Measurements from ENCODE around the gene OR8K3. TPM values are rescaled to one million over a fixed set of nuclear protein-coding genes. Genes with fewer than 3 reads are reported as not detected.

OR8K3 gene
- total and polyA plus RNA-seq, 10 of the 15 experiments (the other 5 are each of a cell fraction or from before 2014, with no cell fraction given) = not detected

GRCh38 chr11:56307836-56308235, 7.1 kb upstream of the OR8K3 start (continued):
- no peak for TF ChIP-seq TCF12 (IDR thresholded peaks at IDR 0.05; ENCODE audit: low read depth, low read length)
- TF ChIP-seq REST (IDR thresholded peaks at IDR 0.05; ENCODE audit: low read depth, low read length) = no peak
- TF ChIP-seq ZBTB4 (CRISPR knock-in tag; IDR thresholded peaks at IDR 0.05) = no peak
- TF ChIP-seq NR2C2 (IDR thresholded peaks at IDR 0.05; ENCODE audit: borderline replicate concordance, control insufficient read depth, insufficient read length, low read depth) = no peak

GRCh38 chr11:56331861-56332491, 17.0 kb downstream of the OR8K3 start:
- Histone ChIP-seq H3K27ac (ENCODE audit: control insufficient read depth, insufficient read depth) (no peak overlapping the region), H3K27me3 (replicated peaks in 1 of 2; ENCODE audit: control insufficient read depth in 2 of 2, insufficient read depth in 2 of 2, low read length in 1 of 2) (no peaks in the 10 kb centered on the region), H3K9ac (ENCODE audit: control insufficient read depth, insufficient read depth, low read length) (no peak overlapping the region), H3K79me2 (ENCODE audit: control insufficient read depth, insufficient read depth, low read length) (no peaks in the 10 kb centered on the region), H4K20me1 (ENCODE audit: control insufficient read depth, insufficient read depth) (no peaks in the 10 kb centered on the region), H3K4me2 (ENCODE audit: control insufficient read depth, insufficient read depth) (no peak overlapping the region), H3K9me3 (replicated peaks; ENCODE audit: control insufficient read depth, insufficient read depth, low read length) (no peaks in the 10 kb centered on the region), H2AFZ (ENCODE audit: control insufficient read depth, low read depth, low read length) (no peak overlapping the region), H3K36me3 (ENCODE audit: control insufficient read depth in 2 of 2, insufficient read depth in 2 of 2, low read length in 1 of 2) (no peaks in the 10 kb centered on the region), H3K4me1 (ENCODE audit: control insufficient read depth, insufficient read depth, low read length) (no peaks in the 10 kb centered on the region), H3K4me3 (no peak overlapping the region)
- TF ChIP-seq ELK1 (IDR thresholded peaks at IDR 0.05; ENCODE audit: low read depth, low read length) (no peak), ZBED1 (IDR thresholded peaks at IDR 0.05; ENCODE audit: borderline replicate concordance) (no peak)
- WGBS (ENCODE audit: insufficient coverage, insufficient replicate concordance, low lambda C conversion rate, missing lambda C conversion rate) = 56% methylated on average over 15 of the region's 34 CpGs
- ATAC-seq (no peak), FAIRE-seq (no peak), DNase-seq (ENCODE audit: low read depth, low spot score) (no peak)
- intact Hi-C loops (cut with micrococcal nuclease; ENCODE audit: unreplicated experiment) = no loop called here
- POLR2A ChIA-PET = no interaction called here
- in situ Hi-C loops (cut with MboI) = no loop called here
- RAD21 ChIA-PET (ENCODE audit: unreplicated experiment) = no interaction called here
- SMC1A ChIA-PET (ENCODE audit: uncharacterized antibody, unreplicated experiment) = no interaction called here
- BruUV-seq (replicated peaks) = no TSS peak
- CTCF ChIA-PET = no interaction called here

Data from GM12878 (cell line).